HEK293T (cell line): Measurements from ENCODE around the gene ACOT12.

ENCODE experiments used
- ARNT ChIP-seq: fragments of 450-650 bp; IDR thresholded peaks from 2 replicates; pipeline ENCODE4 v1.6.1; 2017; ENCODE audit warnings: mild to moderate bottlenecking
- ELF4 ChIP-seq: fragments of 450-650 bp; IDR thresholded peaks from 2 replicates; pipeline ENCODE4 v1.6.1; 2017; ENCODE audit warnings: antibody characterized with exemption
- FOXK2 ChIP-seq: fragments of 450-650 bp; IDR thresholded peaks from 2 replicates; pipeline ENCODE4 v1.6.1; 2016; ENCODE audit warnings: mild to moderate bottlenecking
- FOXM1 ChIP-seq: fragments of 450-650 bp; IDR thresholded peaks from 2 replicates; pipeline ENCODE4 v1.6.1; 2017; ENCODE audit warnings: mild to moderate bottlenecking, borderline replicate concordance
- SUZ12 ChIP-seq: fragments of 450-650 bp; IDR thresholded peaks from 2 replicates; pipeline ENCODE4 v1.6.1; 2016; ENCODE audit warnings: mild to moderate bottlenecking

DNA sequence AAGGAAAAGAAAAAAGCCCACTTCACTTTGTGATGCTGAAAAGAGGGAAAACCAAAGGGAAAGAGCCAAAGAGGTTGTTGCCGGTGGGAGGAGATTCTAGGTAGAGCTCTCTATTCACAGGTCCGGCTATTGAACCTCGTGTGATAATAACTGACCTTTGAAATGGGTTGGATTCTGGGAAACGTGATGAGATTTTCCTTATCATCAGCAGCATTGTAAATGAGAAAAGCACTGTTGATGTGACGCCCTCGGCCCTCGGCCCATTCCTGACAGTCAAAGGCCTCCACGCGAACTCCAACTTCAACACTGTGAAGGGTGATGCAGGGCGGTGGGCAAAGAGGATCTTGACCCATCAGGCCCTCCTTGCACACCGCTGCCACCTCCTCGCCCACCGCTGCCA, 49.2 kb downstream of the ACOT12 start:
- TF ChIP-seq ELF4 = no peak
- TF ChIP-seq ARNT = no peak
- TF ChIP-seq FOXM1 = no peak
- TF ChIP-seq FOXK2 = no peak
- no peak for TF ChIP-seq SUZ12
